ENCODE results near the gene CTBP2. TPM values are rescaled to one million over a fixed set of nuclear protein-coding genes. Genes with fewer than 3 reads are reported as not detected.

Gene CTBP2
- total RNA-seq, 1 experiment from 2014 or later = 78.7 TPM

GRCh38 chr10:125177641-125178640 is 17.6 kb upstream of the CTBP2 start:
- Mint-ChIP-seq H3K27ac (ENCODE audit: unreplicated experiment) (no peak overlapping the region), H3K36me3 (ENCODE audit: insufficient read depth, unreplicated experiment) (no peaks in the 10 kb centered on the region), H3K4me1 (ENCODE audit: low read depth, unreplicated experiment) (peaks cover 7% of the 10 kb centered on the region), H3K27me3 (ENCODE audit: unreplicated experiment) (peaks cover 22% of the 10 kb centered on the region), H3K9me3 (ENCODE audit: low read depth, unreplicated experiment) (no peaks in the 10 kb centered on the region), H3K4me3 (ENCODE audit: low read depth, unreplicated experiment) (no peak overlapping the region)
- CTCF ChIA-PET = no interaction called here
- BruUV-seq (replicated peaks) = no TSS peak
- intact Hi-C loops (cut with micrococcal nuclease; ENCODE audit: unreplicated experiment) = no loop called here
- TF ChIP-seq CTCF (IDR thresholded peaks at IDR 0.05; ENCODE audit: unreplicated experiment) = no peak
- no peak for DNase-seq

GRCh38 chr10:125175807-125176206 is 15.4 kb upstream of the CTBP2 start:
- H3K36me3 Mint-ChIP-seq (ENCODE audit: insufficient read depth, unreplicated experiment) = no peaks in the 10 kb centered on the region
- H3K27ac Mint-ChIP-seq (ENCODE audit: unreplicated experiment) = no peak overlapping the region
- intact Hi-C loops (cut with micrococcal nuclease; ENCODE audit: unreplicated experiment) = no loop called here
- H3K9me3 Mint-ChIP-seq (ENCODE audit: low read depth, unreplicated experiment) = no peaks in the 10 kb centered on the region
- CTCF ChIA-PET = no interaction called here
- peaks cover under 1% of the 10 kb centered on the region for H3K27me3 Mint-ChIP-seq (ENCODE audit: unreplicated experiment)
- H3K4me3 Mint-ChIP-seq (ENCODE audit: low read depth, unreplicated experiment) = no peak overlapping the region
- peaks cover 7% of the 10 kb centered on the region for H3K4me1 Mint-ChIP-seq (ENCODE audit: low read depth, unreplicated experiment)
- BruUV-seq (replicated peaks) = no TSS peak
- DNase-seq = no peak
- TF ChIP-seq CTCF (IDR thresholded peaks at IDR 0.05; ENCODE audit: unreplicated experiment) = no peak

GRCh38 chr10:125174360-125174759 is 14.0 kb upstream of the CTBP2 start:
- Mint-ChIP-seq H3K27me3 (ENCODE audit: unreplicated experiment) (no peaks in the 10 kb centered on the region), H3K4me3 (ENCODE audit: low read depth, unreplicated experiment) (no peak overlapping the region), H3K27ac (ENCODE audit: unreplicated experiment) (no peak overlapping the region), H3K36me3 (ENCODE audit: insufficient read depth, unreplicated experiment) (no peaks in the 10 kb centered on the region), H3K9me3 (ENCODE audit: low read depth, unreplicated experiment) (no peaks in the 10 kb centered on the region), H3K4me1 (ENCODE audit: low read depth, unreplicated experiment) (peaks cover 7% of the 10 kb centered on the region)
- no TSS peak for BruUV-seq (replicated peaks)
- CTCF ChIA-PET = no interaction called here
- intact Hi-C loops (cut with micrococcal nuclease; ENCODE audit: unreplicated experiment) = no loop called here
- no peak for DNase-seq
- TF ChIP-seq CTCF (IDR thresholded peaks at IDR 0.05; ENCODE audit: unreplicated experiment) = no peak

- no peaks in the 10 kb centered on the region for H3K27me3 Mint-ChIP-seq (ENCODE audit: unreplicated experiment)
- H3K4me1 Mint-ChIP-seq (ENCODE audit: low read depth, unreplicated experiment) = peaks cover 7% of the 10 kb centered on the region
- no peak for DNase-seq
- no peaks in the 10 kb centered on the region for H3K9me3 Mint-ChIP-seq (ENCODE audit: low read depth, unreplicated experiment)
- CTCF ChIA-PET = no interaction called here
- no peak for TF ChIP-seq CTCF (IDR thresholded peaks at IDR 0.05; ENCODE audit: unreplicated experiment)
- H3K36me3 Mint-ChIP-seq (ENCODE audit: insufficient read depth, unreplicated experiment) = no peaks in the 10 kb centered on the region
- H3K4me3 Mint-ChIP-seq (ENCODE audit: low read depth, unreplicated experiment) = no peak overlapping the region
- intact Hi-C loops (cut with micrococcal nuclease; ENCODE audit: unreplicated experiment) = no loop called here
- no peak overlapping the region for H3K27ac Mint-ChIP-seq (ENCODE audit: unreplicated experiment)
- no TSS peak for BruUV-seq (replicated peaks)
Observed at GRCh38 chr10:125172694-125173093, 12.3 kb upstream of the CTBP2 start.

All from Calu3 (cell line).